ENCODE results near the gene HECW1. TPM values are rescaled to one million over a fixed set of nuclear protein-coding genes. Genes with fewer than 3 reads are reported as not detected.
"Not testable (repeated sequence)": the region's sequence is repeated elsewhere in the genome, so short reads cannot be mapped to it uniquely, and the experiment has no call there.

The HECW1 gene
- total and polyA plus RNA-seq, 4 experiments from 2014 or later, result not detected

GRCh38 chr7:43596426-43596825 lies 484.0 kb downstream of the HECW1 start:
- H3K36me3 ChIP-seq (ENCODE audit: insufficient read depth, low read length); intact Hi-C loops (cut with micrococcal nuclease); DNase-seq; H3K9me3 ChIP-seq (ENCODE audit: control insufficient read depth in 1 of 2, low read length in 2 of 2); H3K27me3 Mint-ChIP-seq; H3K4me3 ChIP-seq (ENCODE audit: low read length in 2 of 2); H3K27me3 ChIP-seq (ENCODE audit: insufficient read depth, low read length); H3K9me3 Mint-ChIP-seq; H3K27ac ChIP-seq (ENCODE audit: low read depth, low read length): not testable (repeated sequence)
- H3K4me3 Mint-ChIP-seq, result peak overlapping the region in 1 of 8 donors; percentile 19
- CTCF ChIA-PET (ENCODE audit: partially characterized antibody), result interaction anchor here (1.2 to 3.9 kb wide), 2 partner anchors 11 to 14 kb away, joined by 3 to 22 read pairs; partner anchors contain the start of gene STK17A
- H3K4me1 Mint-ChIP-seq, result peaks cover 51 to 76% (median 61%) of the 10 kb centered on the region in 4 donors
- H3K4me1 ChIP-seq (ENCODE audit: insufficient read depth, low read length), result peaks cover 76% of the 10 kb centered on the region
- peaks cover 32 to 46% of the 10 kb centered on the region in 2 donors for H3K36me3 Mint-ChIP-seq
- peak overlapping the region in 2 of 7 donors; percentile 47 to 93 for H3K27ac Mint-ChIP-seq
- POLR2A ChIA-PET (ENCODE audit: partially characterized antibody), result interaction anchor here (0.6 to 1.6 kb wide), 3 partner anchors 12 to 104 kb away, joined by 3 to 4 read pairs (median 3); no protein-coding TSS in a partner anchor

- Histone ChIP-seq H3K27ac (ENCODE audit: low read depth, low read length) (no peak overlapping the region), H3K9me3 (ENCODE audit: control insufficient read depth in 1 of 2, low read length in 2 of 2) (no peaks in the 10 kb centered on the region), H3K4me3 (ENCODE audit: low read length in 2 of 2) (no peak overlapping the region), H3K36me3 (ENCODE audit: insufficient read depth, low read length) (peaks cover 14% of the 10 kb centered on the region), H3K4me1 (ENCODE audit: insufficient read depth, low read length) (peaks cover 76% of the 10 kb centered on the region), H3K27me3 (ENCODE audit: insufficient read depth, low read length) (no peaks in the 10 kb centered on the region)
- H3K4me3 Mint-ChIP-seq, result peak overlapping the region in 5 of 8 donors; percentile 17 to 50 (median 36)
- DNase-seq, result no peak
- peaks cover 41 to 46% of the 10 kb centered on the region in 2 donors for H3K36me3 Mint-ChIP-seq
- peaks cover 30 to 47% (median 36%) of the 10 kb centered on the region in 4 donors for H3K4me1 Mint-ChIP-seq
- H3K9me3 Mint-ChIP-seq, result peaks cover 0 to 2% (median 0%) of the 10 kb centered on the region in 8 donors
- peak overlapping the region in 5 of 7 donors; percentile 8 to 88 (median 46) for H3K27ac Mint-ChIP-seq
- no peaks in the 10 kb centered on the region for H3K27me3 Mint-ChIP-seq
- POLR2A ChIA-PET (ENCODE audit: partially characterized antibody), result interaction anchor here (1.2 kb wide), 1 partner anchor 34 kb away, joined by 3 read pairs; no protein-coding TSS in a partner anchor
- intact Hi-C loops (cut with micrococcal nuclease), result loop anchor here (2.0 kb wide), 1 partner anchor 13 kb away; no protein-coding TSS in a partner anchor
- CTCF ChIA-PET (ENCODE audit: partially characterized antibody), result interaction anchor here (0.7 kb wide), 1 partner anchor 17 kb away, joined by 3 read pairs; the partner anchor contains the start of gene STK17A
Observed at GRCh38 chr7:43600056-43600455, 487.6 kb downstream of the HECW1 start.

- CTCF ChIA-PET (ENCODE audit: partially characterized antibody), result interaction anchor here (0.7 to 3.2 kb wide), 3 partner anchors 20 to 98 kb away, joined by 3 to 25 read pairs (median 8); partner anchors contain the start of gene STK17A
- Histone ChIP-seq H3K36me3 (ENCODE audit: insufficient read depth, low read length) (peaks cover 14% of the 10 kb centered on the region), H3K9me3 (ENCODE audit: control insufficient read depth in 1 of 2, low read length in 2 of 2) (no peaks in the 10 kb centered on the region), H3K27me3 (ENCODE audit: insufficient read depth, low read length) (no peaks in the 10 kb centered on the region), H3K4me3 (ENCODE audit: low read length in 2 of 2) (no peak overlapping the region), H3K4me1 (ENCODE audit: insufficient read depth, low read length) (peaks cover 80% of the 10 kb centered on the region), H3K27ac (ENCODE audit: low read depth, low read length) (no peak overlapping the region)
- Mint-ChIP-seq H3K4me3 (no peak overlapping the region), H3K4me1 (peaks cover 21 to 50% (median 34%) of the 10 kb centered on the region in 4 donors), H3K27me3 (no peaks in the 10 kb centered on the region), H3K9me3 (peaks cover 0 to 2% (median 0%) of the 10 kb centered on the region in 8 donors), H3K36me3 (peaks cover 33 to 44% of the 10 kb centered on the region in 2 donors), H3K27ac (no peak overlapping the region)
- no peak for DNase-seq
- intact Hi-C loops (cut with micrococcal nuclease), result no loop called here
- POLR2A ChIA-PET (ENCODE audit: partially characterized antibody), result interaction anchor here (1.0 to 2.8 kb wide), 5 partner anchors 10 to 46 kb away, joined by 3 to 16 read pairs (median 3); partner anchors contain the start of gene STK17A
Observed at GRCh38 chr7:43602256-43602655, 489.8 kb downstream of the HECW1 start.

GRCh38 chr7:43604251-43604650 lies 491.8 kb downstream of the HECW1 start:
- no peak overlapping the region for H3K4me3 ChIP-seq (ENCODE audit: low read length in 2 of 2)
- H3K4me1 ChIP-seq (ENCODE audit: insufficient read depth, low read length), result peaks cover 95% of the 10 kb centered on the region
- peaks cover 25% of the 10 kb centered on the region for H3K36me3 ChIP-seq (ENCODE audit: insufficient read depth, low read length)
- no peaks in the 10 kb centered on the region for H3K27me3 ChIP-seq (ENCODE audit: insufficient read depth, low read length)
- no peak for DNase-seq
- intact Hi-C loops (cut with micrococcal nuclease), result no loop called here
- H3K27me3 Mint-ChIP-seq, result no peaks in the 10 kb centered on the region
- ChIA-PET POLR2A (ENCODE audit: partially characterized antibody) (interaction anchor here (1.3 to 2.6 kb wide), 5 partner anchors 11 to 45 kb away, joined by 3 to 18 read pairs (median 7); no protein-coding TSS in a partner anchor), CTCF (ENCODE audit: partially characterized antibody) (interaction anchor here (0.7 to 3.2 kb wide), 5 partner anchors 13 to 94 kb away, joined by 3 to 23 read pairs (median 3); partner anchors contain the start of gene STK17A)
- H3K9me3 Mint-ChIP-seq, result peaks cover 0 to 2% (median 0%) of the 10 kb centered on the region in 8 donors
- peak overlapping the region in 4 of 8 donors; percentile 2 to 79 (median 28) for H3K4me3 Mint-ChIP-seq
- H3K27ac ChIP-seq (ENCODE audit: low read depth, low read length), result no peak overlapping the region
- no peaks in the 10 kb centered on the region for H3K9me3 ChIP-seq (ENCODE audit: control insufficient read depth in 1 of 2, low read length in 2 of 2)
- H3K36me3 Mint-ChIP-seq, result peaks cover 36 to 45% of the 10 kb centered on the region in 2 donors
- H3K4me1 Mint-ChIP-seq, result peaks cover 27 to 50% (median 43%) of the 10 kb centered on the region in 4 donors
- peak overlapping the region; percentile 21 to 92 (median 54) for H3K27ac Mint-ChIP-seq

GRCh38 chr7:43609097-43609496 lies 496.6 kb downstream of the HECW1 start:
- H3K4me3 ChIP-seq (ENCODE audit: low read length in 2 of 2), result no peak overlapping the region
- DNase-seq, result no peak
- Mint-ChIP-seq H3K9me3 (peaks cover 0 to 2% (median 0%) of the 10 kb centered on the region in 8 donors), H3K27me3 (no peaks in the 10 kb centered on the region), H3K36me3 (peaks cover 54 to 73% of the 10 kb centered on the region in 2 donors), H3K4me1 (peaks cover 46 to 71% (median 59%) of the 10 kb centered on the region in 4 donors), H3K27ac (peak overlapping the region; percentile 17 to 91 (median 79)), H3K4me3 (peak overlapping the region in 1 of 8 donors; percentile 16)
- no peak overlapping the region for H3K27ac ChIP-seq (ENCODE audit: low read depth, low read length)
- ChIA-PET CTCF (ENCODE audit: partially characterized antibody) (interaction anchor here (1.9 to 2.2 kb wide), 3 partner anchors 11 to 91 kb away, joined by 6 to 11 read pairs (median 8); partner anchors contain the start of gene STK17A), POLR2A (ENCODE audit: partially characterized antibody) (interaction anchor here (1.1 to 2.3 kb wide), 4 partner anchors 10 to 22 kb away, joined by 3 to 5 read pairs (median 4); no protein-coding TSS in a partner anchor)
- H3K9me3 ChIP-seq (ENCODE audit: control insufficient read depth in 1 of 2, low read length in 2 of 2), result no peaks in the 10 kb centered on the region
- intact Hi-C loops (cut with micrococcal nuclease), result no loop called here
- no peaks in the 10 kb centered on the region for H3K27me3 ChIP-seq (ENCODE audit: insufficient read depth, low read length)
- H3K36me3 ChIP-seq (ENCODE audit: insufficient read depth, low read length), result peaks cover 28% of the 10 kb centered on the region
- peaks cover 87% of the 10 kb centered on the region for H3K4me1 ChIP-seq (ENCODE audit: insufficient read depth, low read length)

- POLR2A ChIA-PET (ENCODE audit: partially characterized antibody), result interaction anchor here (0.8 to 3.8 kb wide), 3 partner anchors 25 to 38 kb away, joined by 3 to 20 read pairs (median 5); no protein-coding TSS in a partner anchor
- Histone ChIP-seq H3K27ac (ENCODE audit: low read depth, low read length) (peak overlapping the region; percentile 11), H3K4me3 (ENCODE audit: low read length in 2 of 2) (no peak overlapping the region), H3K27me3 (ENCODE audit: insufficient read depth, low read length) (no peaks in the 10 kb centered on the region), H3K4me1 (ENCODE audit: insufficient read depth, low read length) (peaks cover 89% of the 10 kb centered on the region), H3K9me3 (ENCODE audit: control insufficient read depth in 1 of 2, low read length in 2 of 2) (no peaks in the 10 kb centered on the region), H3K36me3 (ENCODE audit: insufficient read depth, low read length) (peaks cover 47% of the 10 kb centered on the region)
- Mint-ChIP-seq H3K4me3 (peak overlapping the region in 3 of 8 donors; percentile 60 to 83 (median 75)), H3K36me3 (peaks cover 53 to 73% of the 10 kb centered on the region in 2 donors), H3K9me3 (no peaks in the 10 kb centered on the region), H3K27ac (peak overlapping the region in 6 of 7 donors; percentile 52 to 86 (median 71)), H3K27me3 (no peaks in the 10 kb centered on the region), H3K4me1 (peaks cover 46 to 64% (median 50%) of the 10 kb centered on the region in 4 donors)
- intact Hi-C loops (cut with micrococcal nuclease), result loop anchor here (2.0 to 5.0 kb wide), 3 partner anchors 13 to 35 kb away; no protein-coding TSS in a partner anchor
- no peak for DNase-seq
- CTCF ChIA-PET (ENCODE audit: partially characterized antibody), result interaction anchor here (0.9 to 2.2 kb wide), 2 partner anchors 29 to 88 kb away, joined by 3 to 7 read pairs; partner anchors contain the start of gene STK17A
Observed at GRCh38 chr7:43612128-43612527, 499.7 kb downstream of the HECW1 start.

Measured in CD4-positive, alpha-beta memory T cell (primary cell).